Measurements from ENCODE around the gene DAPK3. TPM values are rescaled to one million over a fixed set of nuclear protein-coding genes. Genes with fewer than 3 reads are reported as not detected.
"Not testable (repeated sequence)": the region's sequence is repeated elsewhere in the genome, so short reads cannot be mapped to it uniquely, and the experiment has no call there.

The DAPK3 gene
- 10 to 100 TPM; 42.3 to 42.5 TPM for total RNA-seq

DNA sequence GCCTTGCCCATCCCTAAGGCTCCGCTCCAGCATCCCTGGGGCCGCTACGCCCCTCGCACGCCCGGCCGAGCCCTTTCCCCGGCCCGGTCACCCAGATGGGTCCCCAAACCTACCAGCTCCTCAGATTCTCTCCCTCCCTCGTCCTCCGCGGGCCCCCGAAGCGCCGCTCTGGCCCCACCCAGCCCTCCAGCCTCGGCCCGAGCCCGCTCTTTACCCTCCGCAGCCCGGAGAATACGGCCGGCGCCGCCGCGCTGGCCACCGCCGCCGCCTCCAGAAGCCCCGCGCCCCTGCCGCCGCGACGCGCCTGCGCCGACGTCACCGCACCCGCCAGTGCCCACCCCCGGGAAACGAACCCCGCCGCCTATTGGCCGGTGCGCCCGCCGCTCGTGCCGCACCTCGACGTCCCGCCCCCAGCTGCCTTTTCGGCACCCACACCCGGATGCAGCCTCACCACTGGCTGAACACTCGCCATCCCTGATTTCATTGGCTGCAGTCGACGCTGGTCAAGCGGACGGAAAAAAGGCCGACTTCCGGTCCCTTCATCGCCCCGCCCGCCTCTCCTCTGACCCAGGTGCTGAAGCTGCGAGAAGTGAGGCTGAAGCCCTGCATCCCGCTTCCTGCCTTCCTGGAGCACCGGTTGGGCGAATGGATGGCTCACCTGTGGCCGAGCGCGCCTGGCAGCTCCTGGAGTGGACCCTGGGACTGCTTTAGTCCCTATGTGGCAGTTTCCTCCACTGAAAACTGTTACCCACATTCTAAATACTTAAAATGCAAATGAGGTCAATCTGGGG lies at the start of gene DAPK3:
TSS of gene DAPK3 (minus strand) at position 292 of the 791 bp plus-strand sequence. CDS start 1,364 bp downstream, outside the sequence.
- POLR2A ChIA-PET = interaction anchor here (0.6 to 3.2 kb wide), 6 partner anchors 12 to 944 kb away, joined by 3 to 64 read pairs (median 6); partner anchors contain the start of genes EEF2 and PIAS4
- CTCF ChIA-PET = interaction anchor here (0.6 to 1.7 kb wide), 6 partner anchors 10 to 344 kb away, joined by 3 to 6 read pairs (median 4); partner anchors contain the start of genes CACTIN, EEF2 and MRPL54

DNA sequence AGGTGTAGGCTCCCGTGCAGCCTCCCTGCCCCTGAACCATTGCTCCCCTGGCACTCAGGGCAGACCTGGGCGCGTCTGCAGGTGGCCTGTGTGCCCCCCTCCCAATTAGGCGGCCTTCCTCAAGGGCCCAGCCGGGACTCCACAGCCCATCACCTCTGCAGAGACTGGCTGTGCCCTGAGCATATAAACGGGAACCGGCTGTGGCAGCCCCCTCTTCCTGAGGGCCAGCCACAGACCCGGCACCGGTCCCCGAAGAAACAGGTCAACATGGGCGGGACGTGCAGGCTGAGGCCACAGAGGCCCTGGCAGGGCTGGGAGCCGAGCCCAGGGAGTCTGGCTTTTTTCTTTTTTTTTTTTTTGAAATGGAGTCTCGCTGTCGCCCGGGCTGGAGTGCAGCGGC lies 48.7 kb upstream of the DAPK3 start:
- CTCF ChIA-PET = interaction anchor here (0.5 kb wide), 1 partner anchor 295 kb away, joined by 3 read pairs; no protein-coding TSS in a partner anchor
- POLR2A ChIA-PET = no interaction called here

DNA sequence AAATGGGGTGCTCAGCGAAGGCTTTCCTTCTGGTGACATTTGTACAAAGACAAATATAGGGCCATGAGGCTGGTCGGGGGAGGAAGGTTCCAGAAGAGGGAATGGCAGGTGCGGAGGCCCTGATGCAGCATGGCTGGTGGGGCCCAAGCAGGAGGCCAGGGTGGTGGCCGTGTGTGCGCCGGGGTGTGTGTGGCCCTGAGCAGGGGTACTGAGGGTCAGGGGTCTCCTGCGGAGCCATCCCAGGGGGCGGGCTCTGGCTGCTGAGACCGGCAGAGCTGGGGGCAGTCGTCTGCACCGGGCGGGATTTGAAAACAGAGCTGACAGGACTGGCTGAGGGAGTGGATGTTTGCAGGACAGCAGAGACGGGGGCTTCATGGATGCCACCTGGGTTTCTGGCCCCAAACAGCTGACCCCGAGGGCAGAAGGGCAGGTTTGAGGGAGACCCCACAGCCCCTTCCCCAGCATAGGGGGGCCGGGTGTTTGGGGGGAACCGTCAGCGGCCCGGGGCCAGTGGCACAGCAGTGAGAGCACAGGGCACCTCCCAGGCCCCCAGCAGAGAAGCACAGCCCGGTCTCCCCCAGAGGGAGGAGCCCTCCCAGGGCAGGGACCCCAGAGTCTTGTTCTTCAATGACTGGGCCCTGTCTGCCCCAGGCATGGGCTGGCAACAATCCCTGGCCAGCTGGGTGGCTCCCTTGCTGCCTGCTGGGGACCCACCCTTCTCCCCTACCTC lies 48.0 kb upstream of the DAPK3 start:
- POLR2A ChIA-PET = no interaction called here

DNA sequence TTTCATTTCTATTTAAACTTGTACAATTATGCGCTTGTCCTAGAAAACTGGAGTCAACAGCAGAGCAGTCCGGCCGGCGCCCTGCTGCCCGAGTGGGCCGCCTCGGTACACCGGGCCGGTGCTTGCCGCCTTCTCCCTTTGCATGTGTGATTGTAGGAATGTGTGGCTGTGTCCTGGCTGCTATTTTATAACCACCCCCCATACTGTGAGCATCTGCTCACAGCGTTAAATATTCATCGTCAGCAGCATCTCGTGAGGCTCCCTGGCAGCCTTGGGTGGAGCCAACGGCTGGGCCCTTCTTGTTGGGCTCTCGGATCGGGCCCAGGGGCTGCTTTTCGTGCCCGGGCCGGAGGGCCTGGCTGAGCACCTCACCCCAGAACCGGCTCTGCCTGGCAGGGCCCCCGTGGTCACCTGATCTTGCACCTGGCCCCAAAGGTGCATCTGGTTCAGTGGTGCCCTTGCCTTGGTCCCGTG lies 47.3 kb upstream of the DAPK3 start:
- ChIA-PET CTCF (no interaction called here), POLR2A (no interaction called here)

More for the DNA sequence above, 48.0 kb upstream of the DAPK3 start:
- CTCF ChIA-PET = no interaction called here

DNA sequence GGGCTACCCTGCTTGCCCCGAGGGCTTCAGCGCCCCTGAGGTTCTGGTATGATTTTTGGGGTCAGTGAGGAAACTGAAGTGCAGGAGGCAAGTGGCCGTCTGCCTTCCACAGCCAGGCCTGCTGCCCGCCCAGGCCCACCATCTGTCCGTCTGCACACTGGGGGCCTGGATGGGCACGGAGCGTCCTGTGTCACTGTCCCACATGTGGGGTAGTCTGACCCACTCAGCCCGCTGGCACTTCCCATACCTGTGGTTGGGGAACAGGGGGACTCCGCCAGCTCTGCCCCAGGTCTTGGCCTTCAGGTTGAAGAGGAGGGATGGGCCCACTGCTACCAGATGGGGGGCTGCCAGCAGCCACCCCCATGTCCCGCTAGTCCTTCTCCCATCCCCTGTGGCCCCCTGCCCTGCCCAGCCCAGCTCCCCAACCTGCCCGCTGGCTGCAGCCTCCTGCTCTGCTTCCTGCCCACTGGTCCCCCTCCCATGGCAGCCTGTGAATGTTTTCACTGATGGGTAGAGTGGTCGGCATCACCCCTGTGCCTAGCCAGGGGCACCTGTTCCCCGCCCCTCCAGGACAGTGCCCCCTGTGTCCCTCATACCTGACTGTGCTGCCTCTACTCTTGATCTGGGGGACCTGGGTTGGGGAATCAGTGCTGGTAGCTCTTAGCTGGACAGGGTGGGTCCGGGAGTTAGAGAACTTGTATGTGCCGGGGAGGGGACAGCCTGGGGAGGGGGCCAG lies 46.2 kb upstream of the DAPK3 start:
- ChIA-PET CTCF (interaction anchor here (0.6 kb wide), 1 partner anchor 80 kb away, joined by 3 read pairs; no protein-coding TSS in a partner anchor), POLR2A (interaction anchor here (0.6 kb wide), 1 partner anchor 32 kb away, joined by 4 read pairs; no protein-coding TSS in a partner anchor)

DNA sequence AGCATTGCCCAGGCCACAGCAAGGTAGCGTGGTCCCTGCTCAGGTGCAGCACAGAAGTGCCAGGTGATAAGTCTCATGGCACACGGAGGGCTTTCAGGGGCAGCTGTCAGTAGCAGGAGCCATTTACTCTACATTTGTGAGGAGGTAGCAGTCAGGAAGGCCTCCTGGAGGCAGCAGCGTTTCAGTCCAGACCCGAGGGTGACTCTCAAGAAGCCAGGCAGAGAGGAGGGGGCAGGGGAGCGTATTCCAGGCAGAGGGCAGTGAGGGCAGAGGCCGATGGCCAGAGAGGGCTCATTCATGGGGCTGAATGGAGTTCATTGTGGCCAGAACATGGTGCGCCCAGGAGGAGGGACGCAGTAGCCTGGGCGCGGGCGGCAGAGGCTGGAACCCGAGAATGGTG lies 45.6 kb upstream of the DAPK3 start:
- POLR2A ChIA-PET = no interaction called here
- CTCF ChIA-PET = interaction anchor here (0.6 kb wide), 1 partner anchor 80 kb away, joined by 3 read pairs; no protein-coding TSS in a partner anchor

DNA sequence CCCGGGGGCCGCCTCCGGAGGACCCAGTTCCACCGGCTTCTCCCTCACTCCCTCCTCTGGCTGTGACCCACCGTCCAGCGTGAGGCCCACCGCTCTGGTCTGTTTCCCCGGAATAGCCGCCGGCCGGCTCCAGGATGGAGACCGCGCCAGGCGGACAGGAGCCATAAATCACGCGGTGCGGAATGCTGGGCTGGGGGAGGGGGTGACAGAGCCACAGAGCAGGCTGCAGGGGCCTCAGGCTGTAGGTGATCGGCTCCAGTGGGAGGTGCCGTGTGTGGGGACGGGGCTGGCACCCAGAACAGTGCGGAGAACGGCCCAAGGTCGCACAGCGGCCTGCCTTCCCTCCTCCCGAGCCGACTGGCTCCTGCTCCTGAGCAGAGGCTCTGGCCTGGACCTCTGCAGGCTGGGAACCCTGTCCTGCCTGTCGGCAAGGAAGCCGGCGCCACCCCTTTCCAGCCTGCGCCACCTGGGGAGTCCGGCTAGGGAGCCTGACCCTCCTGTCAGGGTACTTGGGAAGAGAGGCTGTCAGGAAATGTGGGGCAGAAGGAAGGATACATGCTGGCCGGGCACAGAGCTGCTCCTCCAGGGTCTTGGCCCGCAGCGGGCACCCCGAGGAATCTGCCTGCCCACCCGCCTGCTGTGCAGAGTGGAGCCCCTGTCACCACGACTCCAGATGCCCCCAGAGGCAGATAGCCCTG lies 45.0 kb upstream of the DAPK3 start:
- CTCF ChIA-PET = no interaction called here
- POLR2A ChIA-PET = no interaction called here

DNA sequence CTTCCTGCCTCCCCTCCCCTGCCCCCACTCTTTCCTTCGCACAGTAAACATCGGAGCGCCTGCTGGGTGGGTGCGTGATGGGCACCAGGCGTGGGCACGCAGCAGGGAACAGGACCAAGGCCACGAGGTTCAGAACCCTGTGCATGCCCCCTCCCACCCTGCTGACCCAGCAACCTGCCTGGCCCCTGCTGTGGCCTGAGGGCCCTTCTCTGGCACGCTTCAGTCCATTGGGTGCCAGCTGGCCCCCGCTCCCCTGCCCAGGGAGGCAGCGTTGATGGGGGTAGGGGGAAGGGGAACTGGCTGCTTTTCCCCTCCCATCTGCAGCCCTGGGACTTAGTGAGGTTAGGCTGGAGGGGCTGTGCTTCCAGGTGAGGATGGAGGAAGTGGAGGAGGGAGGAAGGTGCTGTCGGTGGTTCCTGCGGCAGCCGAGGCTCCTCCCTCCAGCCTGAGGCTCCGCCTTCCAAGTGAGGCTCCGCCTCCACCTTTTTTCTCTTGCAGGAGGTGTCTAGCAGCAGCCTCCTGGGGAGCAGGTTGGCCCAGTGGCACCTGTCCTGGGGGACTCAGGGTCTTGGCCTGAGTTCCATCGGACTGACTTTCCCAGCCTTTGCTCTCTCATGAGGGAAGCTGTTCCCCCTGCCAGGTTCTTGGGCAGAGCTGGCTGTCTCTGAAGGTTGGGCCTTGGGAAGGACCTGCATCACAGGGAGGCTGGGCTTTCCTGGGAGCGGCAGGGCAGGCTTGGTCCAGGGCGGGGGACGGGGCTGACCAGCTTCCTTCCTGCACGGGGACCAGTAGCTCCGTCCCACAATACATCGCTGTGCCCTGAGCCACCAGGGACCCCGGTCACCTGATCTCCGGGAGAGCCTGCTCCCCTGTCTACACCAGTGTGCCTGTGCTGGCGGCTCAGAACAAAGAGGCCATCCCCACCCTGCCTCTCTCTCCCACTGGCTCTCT lies 43.9 kb upstream of the DAPK3 start:
- ChIA-PET POLR2A (no interaction called here), CTCF (no interaction called here)

DNA sequence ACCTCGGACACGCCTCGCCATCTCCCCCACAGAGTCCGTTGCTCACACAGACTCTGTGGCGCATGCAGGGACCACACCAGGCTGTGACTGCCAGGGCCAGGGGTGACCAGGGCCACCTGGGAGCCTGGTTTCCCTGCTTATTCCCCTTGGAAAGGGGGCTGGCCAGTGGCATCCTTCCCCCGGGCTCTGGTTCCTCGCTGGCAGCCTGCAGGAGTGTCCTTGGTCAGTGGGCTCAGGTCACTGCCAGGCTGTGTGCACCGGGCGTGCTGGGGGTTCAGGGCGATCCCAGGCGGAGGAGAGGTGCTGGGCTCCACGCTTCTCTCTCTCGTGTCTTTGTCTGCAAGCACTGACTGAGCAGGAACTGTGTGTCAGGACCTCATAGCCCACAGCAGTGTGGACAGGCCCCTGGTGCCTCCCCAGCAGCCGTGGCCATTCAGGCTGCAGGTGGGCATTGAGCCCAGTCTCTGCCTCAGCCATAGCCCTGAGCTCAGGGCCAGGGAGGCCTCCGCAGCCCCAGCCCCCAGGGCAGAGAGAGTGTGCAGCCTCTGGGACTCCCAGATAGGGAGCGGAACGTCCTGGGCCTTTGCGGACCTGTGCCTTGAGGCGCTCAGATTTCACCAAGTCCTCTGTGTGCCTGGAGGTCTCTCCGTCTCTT lies 43.1 kb upstream of the DAPK3 start:
- POLR2A ChIA-PET = no interaction called here
- CTCF ChIA-PET = no interaction called here

DNA sequence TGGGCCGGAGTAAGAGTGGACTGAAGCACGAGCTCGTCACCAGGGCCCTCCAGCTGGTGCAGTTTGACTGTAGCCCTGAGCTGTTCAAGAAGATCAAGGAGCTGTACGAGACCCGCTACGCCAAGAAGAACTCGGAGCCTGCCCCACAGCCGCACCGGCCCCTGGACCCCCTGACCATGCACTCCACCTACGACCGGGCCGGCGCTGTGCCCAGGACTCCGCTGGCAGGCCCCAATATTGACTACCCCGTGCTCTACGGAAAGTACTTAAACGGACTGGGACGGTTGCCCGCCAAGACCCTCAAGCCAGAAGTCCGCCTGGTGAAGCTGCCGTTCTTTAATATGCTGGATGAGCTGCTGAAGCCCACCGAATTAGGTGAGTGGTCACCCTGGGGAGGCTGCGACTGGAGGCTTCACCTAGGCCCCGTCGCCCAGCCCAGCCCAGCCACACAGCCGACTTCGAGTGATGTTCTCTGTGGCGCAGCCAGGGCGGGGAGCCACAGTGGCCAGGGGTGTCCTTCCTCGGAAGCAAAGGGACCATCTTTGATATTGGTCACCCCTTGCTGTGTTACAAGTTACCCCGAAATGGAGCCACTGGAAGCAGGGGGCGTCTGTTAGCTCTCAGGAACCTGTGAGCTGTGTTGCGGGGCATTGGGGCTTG lies 42.2 kb upstream of the DAPK3 start:
- ChIA-PET CTCF (interaction anchor here (0.6 kb wide), 1 partner anchor 28 kb away, joined by 3 read pairs; no protein-coding TSS in a partner anchor), POLR2A (no interaction called here)

DNA sequence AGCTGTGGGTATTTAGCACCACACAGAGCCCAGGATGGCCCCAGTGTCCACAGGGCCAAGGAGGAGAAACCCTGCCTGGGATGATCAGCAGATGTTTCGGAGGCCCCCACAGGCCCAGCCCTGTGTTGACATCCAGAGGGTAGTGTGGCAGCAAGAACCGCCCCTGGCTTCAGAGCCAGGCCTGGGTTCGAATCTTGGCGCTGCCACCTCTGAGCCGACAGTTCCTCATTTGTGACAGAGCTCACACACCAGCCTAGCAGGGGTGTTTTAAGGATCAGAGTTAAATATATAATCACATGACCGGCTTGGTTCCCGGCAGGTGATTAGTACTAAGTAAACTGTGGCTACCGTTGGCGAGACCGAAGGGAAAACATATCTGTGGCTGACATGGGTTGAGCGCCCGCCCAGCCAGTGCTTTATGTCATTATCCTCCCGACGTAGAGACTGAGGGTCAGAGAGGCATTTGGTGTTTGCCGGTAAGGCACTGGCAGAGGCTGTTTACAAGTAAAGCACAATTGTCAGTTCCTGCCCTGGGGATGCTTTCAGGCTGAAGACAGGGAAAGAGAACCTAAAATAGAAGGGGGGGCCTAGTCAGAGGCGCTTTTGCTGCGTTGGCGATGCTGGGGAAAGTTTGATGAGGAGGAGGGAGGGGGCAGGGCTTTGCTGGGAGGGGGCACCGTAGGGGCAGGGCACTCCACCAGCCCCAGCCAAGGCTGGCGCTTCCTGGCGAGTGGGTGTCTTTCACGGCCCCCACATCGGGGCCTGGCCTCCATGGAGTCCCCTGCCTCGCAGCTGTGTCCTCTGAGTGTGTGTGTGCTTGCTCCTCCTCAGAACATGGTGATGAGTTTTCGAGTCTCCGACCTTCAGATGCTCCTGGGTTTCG lies 41.4 kb upstream of the DAPK3 start:
- POLR2A ChIA-PET = no interaction called here
- CTCF ChIA-PET = interaction anchor here (0.6 kb wide), 1 partner anchor 28 kb away, joined by 3 read pairs; no protein-coding TSS in a partner anchor

DNA sequence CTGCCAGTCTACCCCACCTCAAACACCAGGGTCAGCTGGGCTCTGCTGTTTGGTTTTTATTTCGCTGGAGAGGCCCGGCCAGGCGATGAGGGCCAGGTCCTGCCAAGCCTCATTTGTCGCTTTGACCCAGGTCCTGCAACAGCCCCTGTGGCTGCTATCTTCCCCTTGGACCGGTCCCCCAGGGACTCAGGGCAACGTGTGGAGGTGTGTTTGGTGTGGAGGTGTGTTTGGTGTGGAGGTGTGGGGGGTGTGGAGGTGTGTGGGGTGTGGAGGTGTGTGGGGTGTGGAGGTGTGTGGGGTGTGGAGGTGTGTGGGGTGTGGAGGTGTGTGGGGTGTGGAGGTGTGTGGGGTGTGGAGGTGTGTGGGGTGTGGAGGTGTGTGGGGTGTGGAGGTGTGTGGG lies 40.5 kb upstream of the DAPK3 start:
- POLR2A ChIA-PET = not testable (repeated sequence)
- CTCF ChIA-PET = interaction anchor here (0.7 kb wide), 1 partner anchor 128 kb away, joined by 4 read pairs; no protein-coding TSS in a partner anchor

DNA sequence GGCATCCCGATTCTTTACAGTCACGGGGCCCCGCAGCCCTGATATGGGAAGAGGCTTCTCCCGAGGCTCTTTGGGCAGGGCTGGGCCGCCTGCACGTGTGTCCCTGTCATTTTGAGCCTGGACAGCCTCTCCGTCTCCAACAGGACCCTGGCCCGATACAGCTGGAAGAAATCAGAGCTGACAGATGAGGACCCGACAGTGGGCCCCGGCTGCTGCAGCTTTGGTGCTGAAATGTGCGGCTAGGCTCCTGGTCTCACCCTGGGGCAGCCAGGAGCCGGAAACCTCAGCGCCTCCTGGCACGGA lies 39.9 kb upstream of the DAPK3 start:
- CTCF ChIA-PET = interaction anchor here (1.2 kb wide), 1 partner anchor 23 kb away, joined by 3 read pairs; no protein-coding TSS in a partner anchor
- POLR2A ChIA-PET = no interaction called here

DNA sequence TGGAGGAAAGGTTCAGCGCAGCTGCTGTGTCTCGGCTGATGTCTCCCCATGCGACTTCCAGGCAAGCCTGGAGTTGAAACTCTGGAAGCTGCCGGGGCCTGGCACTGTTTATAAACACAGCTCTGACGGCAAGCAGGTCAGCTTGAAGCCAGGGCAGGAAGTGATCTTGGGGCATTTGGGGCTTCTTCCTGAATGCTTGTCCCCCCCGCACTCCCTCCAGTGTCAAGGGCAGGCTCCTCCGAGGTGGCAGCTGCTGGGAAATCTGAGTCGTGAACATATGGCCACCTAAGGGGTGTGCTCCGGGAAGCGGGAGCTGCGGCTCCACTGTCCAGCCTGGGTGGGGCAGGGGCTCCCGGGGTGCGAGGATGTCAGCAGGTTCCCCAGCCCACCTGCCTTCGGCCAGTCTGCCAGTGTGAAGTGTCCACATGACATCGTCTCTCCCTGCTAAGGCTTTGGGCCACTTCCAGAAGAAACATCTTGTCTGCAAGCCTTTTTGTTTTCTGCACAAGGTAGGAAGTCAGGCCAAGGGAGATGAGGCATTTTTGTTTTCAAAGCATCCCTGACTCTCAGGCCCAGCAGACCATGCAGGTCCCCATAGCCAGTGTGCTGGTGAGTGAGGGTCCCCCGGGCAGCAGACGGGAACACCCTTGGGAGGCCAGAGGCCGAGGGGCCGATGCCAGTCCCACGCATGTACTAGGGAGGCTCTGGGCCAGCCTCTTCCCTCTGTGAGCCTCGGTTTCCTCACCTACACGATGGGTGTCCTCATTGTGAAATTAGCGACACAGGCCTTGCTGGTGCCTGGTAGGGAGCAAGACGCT lies 39.3 kb upstream of the DAPK3 start:
- ChIA-PET POLR2A (no interaction called here), CTCF (interaction anchor here (0.9 to 1.2 kb wide), 2 partner anchors 22 to 24 kb away, joined by 3 read pairs; no protein-coding TSS in a partner anchor)

Data from activated CD8-positive, alpha-beta memory T cell treated with anti-CD3 and anti-CD28 coated beads for 36 hours (primary cell).